Activated CD4-positive, alpha-beta memory T cell treated with anti-CD3 and anti-CD28 coated beads for 36 hours (primary cell): Measurements from ENCODE around the gene LRRC43. TPM values are rescaled to one million over a fixed set of nuclear protein-coding genes. Genes with fewer than 3 reads are reported as not detected.

Experiments
- CTCF ChIA-PET: fragments of 350-600 bp; sonication (Branson Sonifier 250); formaldehyde crosslinking; loops from one replicate; lab custom pipeline; 2021; ENCODE audit warnings: antibody characterized with exemption, inconsistent platforms; lab: Charles Lee
- POLR2A ChIA-PET: fragments of 350-600 bp; sonication (Branson Sonifier 250); formaldehyde crosslinking; loops from one replicate; lab custom pipeline; 2021; ENCODE audit warnings: antibody characterized with exemption; lab: Charles Lee
- DNase-seq: peaks from one replicate; pipeline ENCODE4 v3.0.0-alpha.2; 2020
- H3K27ac Mint-ChIP-seq: one replicate; pipeline ENCODE4 v1.8.0; 2021; ENCODE audit warnings: mixed read lengths
- H3K27me3 Mint-ChIP-seq: one replicate; pipeline ENCODE4 v1.8.0; 2021; ENCODE audit warnings: mixed read lengths
- H3K36me3 Mint-ChIP-seq: one replicate; pipeline ENCODE4 v1.8.0; 2021; ENCODE audit warnings: mixed read lengths
- H3K4me1 Mint-ChIP-seq: one replicate; pipeline ENCODE4 v1.8.0; 2021; ENCODE audit warnings: low read depth, mixed read lengths
- H3K4me3 Mint-ChIP-seq: one replicate; pipeline ENCODE4 v1.8.0; 2021; ENCODE audit warnings: mild to moderate bottlenecking, mixed read lengths
- H3K9me3 Mint-ChIP-seq: one replicate; pipeline ENCODE4 v1.8.0; 2021; ENCODE audit warnings: mixed read lengths
- intact Hi-C: fragments of 100-400 bp; cut with micrococcal nuclease; formaldehyde crosslinking; loops from one replicate; pipeline ENCODE4 v1.15.1; 2023
- total RNA-seq, 2 experiments: library from RNA; stranded (reverse); gene quantifications; one replicate each; pipeline ENCODE4 v1.2.3, GENCODE V29; 2021

Gene LRRC43
- total RNA-seq, 2 experiments from 2014 or later: 0.41 to 0.76 TPM

DNA sequence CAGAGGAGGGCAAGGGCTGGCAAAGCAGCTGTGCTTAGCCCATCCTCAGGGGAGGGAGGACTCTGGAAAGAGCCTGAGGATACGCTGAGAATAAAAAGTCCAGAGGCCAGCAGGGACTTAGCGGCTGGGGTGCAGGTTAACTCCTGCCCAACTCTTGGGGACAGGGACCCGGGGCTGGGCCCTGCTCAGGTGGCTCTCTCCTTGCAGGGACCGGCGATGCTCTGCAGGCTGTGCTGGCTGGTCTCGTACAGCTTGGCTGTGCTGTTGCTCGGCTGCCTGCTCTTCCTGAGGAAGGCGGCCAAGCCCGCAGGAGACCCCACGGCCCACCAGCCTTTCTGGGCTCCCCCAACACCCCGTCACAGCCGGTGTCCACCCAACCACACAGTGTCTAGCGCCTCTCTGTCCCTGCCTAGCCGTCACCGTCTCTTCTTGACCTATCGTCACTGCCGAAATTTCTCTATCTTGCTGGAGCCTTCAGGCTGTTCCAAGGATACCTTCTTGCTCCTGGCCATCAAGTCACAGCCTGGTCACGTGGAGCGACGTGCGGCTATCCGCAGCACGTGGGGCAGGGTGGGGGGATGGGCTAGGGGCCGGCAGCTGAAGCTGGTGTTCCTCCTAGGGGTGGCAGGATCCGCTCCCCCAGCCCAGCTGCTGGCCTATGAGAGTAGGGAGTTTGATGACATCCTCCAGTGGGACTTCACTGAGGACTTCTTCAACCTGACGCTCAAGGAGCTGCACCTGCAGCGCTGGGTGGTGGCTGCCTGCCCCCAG is 23.4 kb downstream of the LRRC43 start:
- H3K27ac Mint-ChIP-seq: peak overlapping the region; percentile 23
- no peaks in the 10 kb centered on the region for H3K9me3 Mint-ChIP-seq
- DNase-seq: no peak
- intact Hi-C loops: loop anchor here (10.0 kb wide), 1 partner anchor 59 kb away; the partner anchor contains the start of gene VPS33A
- CTCF ChIA-PET: interaction anchor here (0.9 kb wide), 1 partner anchor 15 kb away, joined by 3 read pairs; no protein-coding TSS in a partner anchor
- POLR2A ChIA-PET: interaction anchor here (1.5 kb wide), 1 partner anchor 10 kb away, joined by 3 read pairs; no protein-coding TSS in a partner anchor
- H3K27me3 Mint-ChIP-seq: peaks cover 11% of the 10 kb centered on the region
- H3K4me3 Mint-ChIP-seq: no peak overlapping the region
- H3K4me1 Mint-ChIP-seq: peaks cover 9% of the 10 kb centered on the region
- peaks cover 21% of the 10 kb centered on the region for H3K36me3 Mint-ChIP-seq

DNA sequence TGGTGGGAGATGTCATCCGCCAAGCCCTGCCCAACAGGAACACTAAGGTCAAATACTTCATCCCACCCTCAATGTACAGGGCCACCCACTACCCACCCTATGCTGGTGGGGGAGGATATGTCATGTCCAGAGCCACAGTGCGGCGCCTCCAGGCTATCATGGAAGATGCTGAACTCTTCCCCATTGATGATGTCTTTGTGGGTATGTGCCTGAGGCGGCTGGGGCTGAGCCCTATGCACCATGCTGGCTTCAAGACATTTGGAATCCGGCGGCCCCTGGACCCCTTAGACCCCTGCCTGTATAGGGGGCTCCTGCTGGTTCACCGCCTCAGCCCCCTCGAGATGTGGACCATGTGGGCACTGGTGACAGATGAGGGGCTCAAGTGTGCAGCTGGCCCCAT is 24.1 kb downstream of the LRRC43 start:
- no peak for DNase-seq
- CTCF ChIA-PET: interaction anchor here (0.5 kb wide), 1 partner anchor 26 kb away, joined by 3 read pairs; no protein-coding TSS in a partner anchor
- Mint-ChIP-seq H3K27me3 (peaks cover 9% of the 10 kb centered on the region), H3K4me1 (peaks cover 9% of the 10 kb centered on the region), H3K27ac (peak overlapping the region; percentile 23), H3K9me3 (no peaks in the 10 kb centered on the region), H3K36me3 (peaks cover 23% of the 10 kb centered on the region), H3K4me3 (no peak overlapping the region)
- POLR2A ChIA-PET: no interaction called here
- intact Hi-C loops: loop anchor here (10.0 kb wide), 1 partner anchor 58 kb away; the partner anchor contains the start of gene VPS33A

- ChIA-PET POLR2A (no interaction called here), CTCF (interaction anchor here (0.5 kb wide), 1 partner anchor 26 kb away, joined by 3 read pairs; no protein-coding TSS in a partner anchor)
- no peak overlapping the region for H3K27ac Mint-ChIP-seq
- H3K36me3 Mint-ChIP-seq: peaks cover 27% of the 10 kb centered on the region
- H3K4me3 Mint-ChIP-seq: no peak overlapping the region
- intact Hi-C loops: loop anchor here (10.0 kb wide), 1 partner anchor 57 kb away; the partner anchor contains the start of gene VPS33A
- H3K9me3 Mint-ChIP-seq: no peaks in the 10 kb centered on the region
- peaks cover 8% of the 10 kb centered on the region for H3K4me1 Mint-ChIP-seq
- H3K27me3 Mint-ChIP-seq: peaks cover 9% of the 10 kb centered on the region
- DNase-seq: no peak
Observed at GRCh38 chr12:122207391-122207790, 24.5 kb downstream of the LRRC43 start.

DNA sequence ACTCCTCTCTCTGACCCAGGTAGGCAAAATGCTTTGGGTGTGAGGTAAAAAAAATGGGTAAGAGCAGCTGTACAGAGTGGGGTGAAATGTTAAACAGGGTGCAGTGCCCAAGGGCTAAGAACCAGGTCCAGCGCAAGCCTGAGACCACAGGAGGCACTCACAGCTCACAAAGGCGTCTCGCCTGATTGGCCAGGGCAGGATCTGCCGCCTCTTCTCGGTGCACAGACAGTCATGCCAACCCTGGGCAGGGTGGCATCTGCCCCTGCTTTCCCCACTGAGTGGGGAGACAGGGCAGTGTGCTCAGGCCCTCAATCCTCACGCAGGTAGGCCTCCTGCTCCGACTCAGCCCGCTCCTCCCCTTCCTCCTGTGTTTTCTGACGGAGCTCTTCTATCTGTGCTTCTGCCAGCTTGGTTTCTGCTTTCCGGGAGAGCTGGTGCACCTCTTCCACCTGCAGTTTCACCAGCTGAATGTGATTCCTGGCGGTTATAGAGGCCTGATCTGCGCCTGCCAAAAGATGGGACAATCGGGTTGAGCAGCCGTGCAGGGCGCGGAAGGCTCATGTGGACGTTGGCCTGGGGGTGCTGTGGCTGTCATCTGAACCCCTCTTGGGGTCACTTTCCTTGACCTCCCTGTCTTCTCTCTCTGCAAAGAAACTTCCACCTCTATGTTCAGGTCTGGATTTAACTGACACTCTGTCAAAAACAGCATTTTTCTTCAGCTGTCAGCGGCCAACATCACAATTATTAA is 25.3 kb downstream of the LRRC43 start:
- Mint-ChIP-seq H3K27me3 (peaks cover 8% of the 10 kb centered on the region), H3K36me3 (peaks cover 27% of the 10 kb centered on the region), H3K4me3 (no peak overlapping the region), H3K27ac (no peak overlapping the region), H3K9me3 (no peaks in the 10 kb centered on the region), H3K4me1 (peaks cover 2% of the 10 kb centered on the region)
- ChIA-PET POLR2A (no interaction called here), CTCF (interaction anchor here (0.6 kb wide), 1 partner anchor 98 kb away, joined by 3 read pairs; no protein-coding TSS in a partner anchor)
- DNase-seq: no peak
- intact Hi-C loops: loop anchor here (10.0 kb wide), 1 partner anchor 57 kb away; the partner anchor contains the start of gene VPS33A

DNA sequence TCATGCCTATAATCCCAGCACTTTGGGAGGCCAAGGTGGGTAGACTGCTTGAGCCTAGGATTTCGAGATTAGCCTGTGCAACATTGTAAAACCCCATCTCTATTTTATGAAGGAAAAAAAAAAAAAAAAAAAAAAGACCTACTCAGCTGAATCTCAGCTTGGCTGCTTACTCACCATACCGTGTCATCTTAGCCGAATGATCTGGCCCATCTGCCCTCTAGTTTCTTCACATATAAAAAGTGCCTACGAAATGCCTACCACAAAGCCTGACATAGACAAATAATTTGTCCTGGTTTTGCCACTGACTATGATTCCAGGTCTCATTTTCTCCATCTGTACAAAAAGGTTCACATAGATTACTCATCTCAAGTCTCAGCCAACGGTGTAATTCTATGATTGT is 32.8 kb downstream of the LRRC43 start:
- H3K27ac Mint-ChIP-seq: peak overlapping the region; percentile 35
- H3K27me3 Mint-ChIP-seq: no peaks in the 10 kb centered on the region
- peaks cover 34% of the 10 kb centered on the region for H3K36me3 Mint-ChIP-seq
- DNase-seq: no peak
- intact Hi-C loops: no loop called here
- no peak overlapping the region for H3K4me3 Mint-ChIP-seq
- POLR2A ChIA-PET: interaction anchor here (2.2 kb wide), 1 partner anchor 10 kb away, joined by 8 read pairs; the partner anchor contains the start of gene DIABLO
- no peaks in the 10 kb centered on the region for H3K9me3 Mint-ChIP-seq
- H3K4me1 Mint-ChIP-seq: peaks cover 9% of the 10 kb centered on the region
- CTCF ChIA-PET: interaction anchor here (0.6 to 1.3 kb wide), 3 partner anchors 11 to 13 kb away, joined by 3 to 7 read pairs (median 3); partner anchors contain the start of gene B3GNT4

DNA sequence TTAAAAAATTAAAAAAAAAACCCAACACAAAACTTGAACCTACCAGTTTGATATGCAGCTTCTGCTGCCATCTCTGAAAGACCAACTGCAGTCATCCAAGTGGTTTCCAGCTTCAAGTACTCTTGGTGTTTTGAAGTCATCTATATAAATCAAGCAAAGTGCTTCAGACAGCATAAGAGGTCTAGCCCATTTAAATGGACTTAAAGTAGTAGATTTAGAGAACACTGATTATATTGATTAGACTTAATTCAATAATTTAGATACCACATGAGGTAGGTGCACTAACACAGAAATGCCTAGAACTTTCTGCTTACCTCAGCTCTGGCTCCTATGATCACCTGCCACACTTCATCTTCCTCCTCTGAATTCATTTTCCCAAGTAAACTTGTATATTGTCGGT is 33.5 kb downstream of the LRRC43 start:
- POLR2A ChIA-PET: interaction anchor here (0.7 to 2.2 kb wide), 2 partner anchors 9 to 75 kb away, joined by 3 to 8 read pairs; partner anchors contain the start of gene DIABLO
- intact Hi-C loops: no loop called here
- no peaks in the 10 kb centered on the region for H3K27me3 Mint-ChIP-seq

GRCh38 chr12:122225683-122226365 is 42.9 kb downstream of the LRRC43 start, which contains the start of gene DIABLO:
Gene DIABLO (minus strand): TSS chr12:122226052. CDS start chr12:122226014, 38 bp downstream.
- POLR2A ChIA-PET: interaction anchor here (0.7 to 2.2 kb wide), 13 partner anchors 8 to 301 kb away, joined by 3 to 12 read pairs (median 4); partner anchors contain the start of genes B3GNT4, KNTC1, RSRC2 and VPS33A
- peak; percentile 100 for DNase-seq
- Mint-ChIP-seq H3K36me3 (peaks cover 21% of the 10 kb centered on the region), H3K9me3 (no peaks in the 10 kb centered on the region), H3K4me1 (peaks cover 43% of the 10 kb centered on the region), H3K4me3 (peak within 1 kb of the TSS; percentile 85), H3K27me3 (no peaks in the 10 kb centered on the region), H3K27ac (peak within 1 kb of the TSS; percentile 82)
- CTCF ChIA-PET: interaction anchor here (0.6 to 2.4 kb wide), 4 partner anchors 9 to 41 kb away, joined by 3 to 9 read pairs (median 6); partner anchors contain the start of gene VPS33A
- intact Hi-C loops: loop anchor here (1.0 to 10.0 kb wide), 5 partner anchors 18 to 431 kb away; partner anchors contain the start of genes KNTC1, RHOF, RSRC2 and VPS33A

More for the DNA sequence above, 33.5 kb downstream of the LRRC43 start:
- no peak overlapping the region for H3K27ac Mint-ChIP-seq
- peaks cover 12% of the 10 kb centered on the region for H3K4me1 Mint-ChIP-seq
- no peaks in the 10 kb centered on the region for H3K9me3 Mint-ChIP-seq
- no peak overlapping the region for H3K4me3 Mint-ChIP-seq
- no peak for DNase-seq
- CTCF ChIA-PET: interaction anchor here (0.9 to 1.6 kb wide), 2 partner anchors 9 to 11 kb away, joined by 3 to 5 read pairs; partner anchors contain the start of gene DIABLO
- peaks cover 35% of the 10 kb centered on the region for H3K36me3 Mint-ChIP-seq

GRCh38 chr12:122226366-122227125 is 43.6 kb downstream of the LRRC43 start:
- intact Hi-C loops: loop anchor here (1.0 to 10.0 kb wide), 5 partner anchors 18 to 432 kb away; partner anchors contain the start of genes KNTC1, RHOF, RSRC2 and VPS33A
- ChIA-PET POLR2A (interaction anchor here (0.8 to 2.2 kb wide), 12 partner anchors 8 to 300 kb away, joined by 3 to 12 read pairs (median 4); partner anchors contain the start of genes B3GNT4, KNTC1, RSRC2 and VPS33A), CTCF (interaction anchor here (0.7 to 2.4 kb wide), 5 partner anchors 10 to 40 kb away, joined by 3 to 9 read pairs (median 5); partner anchors contain the start of gene VPS33A)
- Mint-ChIP-seq H3K9me3 (no peaks in the 10 kb centered on the region), H3K27me3 (no peaks in the 10 kb centered on the region), H3K27ac (no peak overlapping the region), H3K4me3 (peak overlapping the region; percentile 62), H3K4me1 (peaks cover 40% of the 10 kb centered on the region), H3K36me3 (peaks cover 24% of the 10 kb centered on the region)
- DNase-seq: no peak

DNA sequence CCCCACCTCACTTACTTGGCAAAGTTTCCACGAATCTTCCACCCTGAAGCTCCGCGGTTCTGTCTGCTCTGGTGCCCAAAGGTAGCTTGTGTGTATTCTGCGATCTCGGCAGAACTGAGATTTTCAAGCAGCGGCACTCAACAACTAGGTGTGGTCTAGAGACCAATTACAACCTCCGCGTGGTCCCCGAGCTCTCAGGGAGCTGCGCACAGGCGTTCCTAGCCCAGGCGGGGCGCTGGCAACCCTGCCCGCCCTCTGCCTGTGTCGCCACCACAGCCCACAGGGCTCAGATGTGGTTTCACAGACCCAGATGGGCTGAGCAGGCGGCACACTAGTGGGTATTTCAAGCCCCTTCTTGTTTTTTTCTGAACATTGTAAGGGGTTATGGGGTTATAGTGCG is 44.4 kb downstream of the LRRC43 start:
- peak; percentile 38 for DNase-seq
- POLR2A ChIA-PET: interaction anchor here (1.3 to 1.6 kb wide), 2 partner anchors 39 to 61 kb away, joined by 4 read pairs; partner anchors contain the start of gene VPS33A
- CTCF ChIA-PET: interaction anchor here (0.7 to 2.4 kb wide), 3 partner anchors 11 to 39 kb away, joined by 3 to 9 read pairs (median 3); no protein-coding TSS in a partner anchor
- H3K36me3 Mint-ChIP-seq: peaks cover 22% of the 10 kb centered on the region
- H3K27me3 Mint-ChIP-seq: no peaks in the 10 kb centered on the region
- H3K4me1 Mint-ChIP-seq: peaks cover 33% of the 10 kb centered on the region
- intact Hi-C loops: loop anchor here (2.0 to 10.0 kb wide), 2 partner anchors 299 to 433 kb away; partner anchors contain the start of genes KNTC1, RHOF and RSRC2
- no peaks in the 10 kb centered on the region for H3K9me3 Mint-ChIP-seq
- peak overlapping the region; percentile 62 for H3K4me3 Mint-ChIP-seq
- H3K27ac Mint-ChIP-seq: no peak overlapping the region

DNA sequence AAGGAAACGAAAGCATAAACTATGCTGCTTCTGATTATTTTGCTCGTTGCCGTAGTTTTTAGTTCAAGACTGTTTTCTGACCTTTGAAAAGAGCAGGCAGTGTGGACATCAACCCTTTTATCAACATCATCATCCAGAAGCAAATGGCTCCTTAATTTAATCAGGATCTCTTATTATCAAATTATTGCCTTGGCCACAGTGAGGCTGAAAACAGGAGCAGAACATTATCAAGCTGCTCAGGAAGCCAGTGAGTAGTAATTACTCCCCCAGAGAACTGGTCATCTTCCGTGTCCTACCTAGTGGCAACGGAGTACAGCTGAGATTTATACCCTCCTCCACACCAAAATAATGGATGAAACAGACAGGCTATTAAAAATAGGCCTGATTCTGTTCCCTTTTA is 45.2 kb downstream of the LRRC43 start:
- Mint-ChIP-seq H3K4me3 (peak overlapping the region; percentile 35), H3K4me1 (peaks cover 33% of the 10 kb centered on the region), H3K27me3 (no peaks in the 10 kb centered on the region), H3K27ac (no peak overlapping the region), H3K9me3 (no peaks in the 10 kb centered on the region), H3K36me3 (peaks cover 25% of the 10 kb centered on the region)
- ChIA-PET POLR2A (no interaction called here), CTCF (interaction anchor here (1.4 kb wide), 1 partner anchor 12 kb away, joined by 3 read pairs; no protein-coding TSS in a partner anchor)
- no peak for DNase-seq
- intact Hi-C loops: loop anchor here (10.0 kb wide), 1 partner anchor 433 kb away; the partner anchor contains the start of gene RHOF
